Ectodermal cell (in vitro differentiated cells): ENCODE data around the gene YWHAQ.

Experiments
- H3K27ac ChIP-seq: 2 replicates; pipeline ENCODE4 v1.7.0; 2013; ENCODE audit warnings: mild to moderate bottlenecking, low read depth, low read length; ENCODE audit not compliant: insufficient read depth, poor library complexity, severe bottlenecking
- H3K27me3 ChIP-seq: 2 replicates; pipeline ENCODE4 v1.7.0; 2013; ENCODE audit warnings: mild to moderate bottlenecking, low read length; ENCODE audit not compliant: insufficient read depth, control insufficient read depth, poor library complexity, severe bottlenecking
- H3K36me3 ChIP-seq: one replicate; pipeline ENCODE4 v1.7.0; 2013; ENCODE audit warnings: low read length; ENCODE audit not compliant: control insufficient read depth, insufficient read depth
- H3K4me1 ChIP-seq: one replicate; pipeline ENCODE4 v1.7.0; 2013; ENCODE audit warnings: low read length; ENCODE audit not compliant: control insufficient read depth, insufficient read depth
- H3K4me3 ChIP-seq: 2 replicates; pipeline ENCODE4 v1.7.0; 2013; ENCODE audit warnings: low read depth, low read length, control low read depth; ENCODE audit not compliant: insufficient read depth
- H3K9me3 ChIP-seq: 2 replicates; pipeline ENCODE4 v1.7.0; 2013; ENCODE audit warnings: mild to moderate bottlenecking, low read length, moderate library complexity; ENCODE audit not compliant: control insufficient read depth
- WGBS, 2 experiments: methylation state at CpG; one replicate each; pipeline ENCODE4 v1.1.7; 2013; ENCODE audit warnings: missing lambda C conversion rate in 2 of 2; 5-methylcytosine and 5-hydroxymethylcytosine counted together

The YWHAQ gene

GRCh38 chr2:9656270-9656766 lies 25.5 kb upstream of the YWHAQ start:
- Histone ChIP-seq H3K27me3 (no peaks in the 10 kb centered on the region), H3K27ac (no peak overlapping the region), H3K36me3 (no peaks in the 10 kb centered on the region), H3K4me1 (no peaks in the 10 kb centered on the region), H3K9me3 (no peaks in the 10 kb centered on the region), H3K4me3 (no peak overlapping the region)
- 69 to 70% methylated on average over 11 of the region's 11 CpGs for WGBS, 2 experiments

- Histone ChIP-seq H3K27me3 (no peaks in the 10 kb centered on the region), H3K4me1 (no peaks in the 10 kb centered on the region), H3K9me3 (no peaks in the 10 kb centered on the region), H3K4me3 (no peak overlapping the region), H3K36me3 (no peaks in the 10 kb centered on the region), H3K27ac (no peak overlapping the region)
- WGBS, 2 experiments, result 91 to 94% methylated on average over 13 of the region's 13 CpGs
These were observed 24.9 kb upstream of the YWHAQ start for GRCh38 chr2:9655441-9656269.

GRCh38 chr2:9654452-9655100 lies 23.8 kb upstream of the YWHAQ start:
- Histone ChIP-seq H3K27ac (no peak overlapping the region), H3K4me3 (no peak overlapping the region), H3K36me3 (no peaks in the 10 kb centered on the region), H3K27me3 (no peaks in the 10 kb centered on the region), H3K4me1 (no peaks in the 10 kb centered on the region), H3K9me3 (no peaks in the 10 kb centered on the region)
- 84 to 88% methylated on average over 6 of the region's 6 CpGs for WGBS, 2 experiments

DNA sequence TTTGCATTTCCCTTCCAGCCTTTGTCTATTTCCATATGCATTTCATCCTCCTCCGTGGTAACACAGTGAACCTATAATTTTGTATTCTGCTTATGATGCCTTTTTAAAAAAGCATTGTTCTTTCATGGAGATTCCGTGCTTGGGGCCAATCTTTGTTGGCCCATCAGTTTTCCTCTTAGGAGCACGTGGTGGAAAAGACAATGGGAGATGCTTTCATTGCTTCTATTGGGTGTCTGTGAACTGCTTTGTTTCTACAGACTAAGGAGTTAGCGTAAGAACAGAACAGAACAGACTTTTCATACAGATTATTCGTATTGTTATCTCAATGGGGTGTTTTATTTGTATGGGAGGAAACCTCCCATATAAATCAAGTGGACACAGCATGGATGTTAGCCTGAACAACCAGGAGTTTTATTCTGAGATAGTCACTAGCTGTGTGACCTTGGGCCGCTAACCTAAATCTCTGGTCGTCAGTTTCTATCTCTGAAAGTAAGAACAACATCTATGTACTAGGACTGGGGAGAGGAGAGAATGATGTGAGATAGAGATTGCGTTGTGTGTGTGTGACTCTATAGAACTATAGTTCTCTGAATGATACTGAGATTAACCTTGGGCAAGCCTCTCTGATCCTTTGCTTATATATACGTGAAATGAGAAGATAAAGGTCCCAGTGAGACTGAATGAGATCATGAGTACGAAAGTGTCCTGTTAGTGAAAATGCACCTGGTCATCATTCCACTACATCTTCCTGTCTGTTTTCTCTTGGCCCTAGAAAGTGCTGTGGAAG lies 22.9 kb upstream of the YWHAQ start:
- WGBS, 2 experiments, result 88 to 94% methylated on average over 10 of the region's 10 CpGs
- Histone ChIP-seq H3K4me1 (no peaks in the 10 kb centered on the region), H3K4me3 (no peak overlapping the region), H3K27me3 (no peaks in the 10 kb centered on the region), H3K27ac (no peak overlapping the region), H3K36me3 (no peaks in the 10 kb centered on the region), H3K9me3 (no peaks in the 10 kb centered on the region)

DNA sequence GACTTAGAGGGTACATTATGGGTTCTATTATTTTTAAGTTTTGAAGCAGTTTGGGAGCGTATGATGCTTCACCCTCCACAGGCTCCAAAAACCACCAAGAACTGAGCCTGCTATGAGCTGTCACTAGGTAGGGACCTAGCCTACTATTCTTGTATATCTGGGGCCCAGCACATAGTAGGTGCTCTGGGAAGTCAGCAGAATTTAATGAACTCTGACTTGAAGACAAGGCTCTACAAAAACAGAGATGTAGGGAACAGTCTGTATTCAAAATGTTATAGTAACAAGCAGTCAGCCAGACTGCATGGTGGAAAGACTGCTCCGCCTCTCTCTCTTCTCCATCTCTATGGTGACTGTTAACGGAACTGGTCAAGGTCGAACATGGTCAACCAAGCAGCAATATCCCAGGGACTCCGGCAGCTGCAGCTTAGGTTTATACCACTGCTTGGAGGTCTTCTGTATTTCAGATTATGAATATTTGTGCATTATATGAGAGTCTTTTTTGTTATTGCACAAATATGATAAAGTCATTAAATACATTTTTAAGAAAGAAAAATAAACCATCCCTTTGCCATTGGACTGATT lies 22.2 kb upstream of the YWHAQ start:
- no peaks in the 10 kb centered on the region for H3K4me1 ChIP-seq
- no peak overlapping the region for H3K27ac ChIP-seq
- 90 to 91% methylated on average over 5 of the region's 5 CpGs for WGBS, 2 experiments
- no peaks in the 10 kb centered on the region for H3K9me3 ChIP-seq
- no peak overlapping the region for H3K4me3 ChIP-seq
- no peaks in the 10 kb centered on the region for H3K27me3 ChIP-seq
- H3K36me3 ChIP-seq, result no peaks in the 10 kb centered on the region

DNA sequence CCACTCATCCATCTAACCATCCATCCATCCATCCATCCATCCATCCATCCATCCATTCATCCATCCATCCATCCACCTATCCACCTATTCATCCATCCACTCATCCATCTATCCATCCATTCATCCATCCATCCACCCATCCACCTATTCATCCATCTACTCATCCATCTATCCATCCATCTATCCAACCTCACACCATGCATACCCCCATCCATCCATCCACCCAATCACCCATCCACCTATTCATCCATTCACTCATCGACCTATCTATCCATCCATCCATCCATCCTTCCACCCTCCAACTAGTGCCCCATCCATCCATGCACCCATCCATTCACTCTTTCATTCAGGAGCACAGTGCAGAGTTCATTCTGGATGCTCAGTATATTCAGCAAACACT lies 21.5 kb upstream of the YWHAQ start:
- WGBS, 2 experiments, result 84 to 90% methylated on average over 1 of the region's 1 CpG
- H3K9me3 ChIP-seq, result no peaks in the 10 kb centered on the region
- H3K36me3 ChIP-seq, result no peaks in the 10 kb centered on the region
- no peaks in the 10 kb centered on the region for H3K4me1 ChIP-seq
- H3K27ac ChIP-seq, result no peak overlapping the region
- H3K27me3 ChIP-seq, result no peaks in the 10 kb centered on the region
- H3K4me3 ChIP-seq, result no peak overlapping the region

DNA sequence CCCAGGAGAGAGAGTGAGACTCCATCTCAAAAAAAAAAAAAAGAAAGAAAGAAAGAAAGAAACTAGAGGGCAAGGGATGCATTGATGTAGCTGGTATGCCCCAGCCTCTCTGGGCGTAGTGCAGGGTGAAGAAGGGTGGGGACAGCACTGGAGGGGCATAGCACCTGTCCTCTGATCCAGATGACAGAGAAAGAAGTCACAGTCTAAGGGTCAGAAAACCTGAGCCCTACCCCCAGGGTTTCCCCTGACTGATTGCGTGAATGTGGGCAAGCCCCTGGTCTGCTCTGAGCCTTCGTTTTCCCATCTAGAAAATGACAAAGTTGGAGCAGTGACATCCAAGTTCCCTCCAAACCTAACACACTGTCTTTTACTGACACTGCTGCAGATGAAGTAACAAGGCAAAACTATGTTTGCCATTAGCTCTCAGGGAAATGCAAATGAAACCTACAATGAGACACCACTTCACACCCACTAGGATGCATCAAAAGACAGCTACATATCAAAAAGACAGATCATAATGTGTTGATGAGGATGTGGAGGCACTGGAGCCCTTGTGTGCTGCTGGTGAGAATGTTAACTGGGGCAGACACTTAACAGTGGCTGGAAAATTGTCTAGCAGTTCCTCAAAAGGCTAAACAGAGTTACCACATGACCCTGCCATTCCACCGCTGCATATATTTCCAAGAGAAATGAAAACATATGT lies 19.5 kb upstream of the YWHAQ start:
- Histone ChIP-seq H3K27me3 (no peaks in the 10 kb centered on the region), H3K4me3 (no peak overlapping the region), H3K27ac (no peak overlapping the region), H3K36me3 (no peaks in the 10 kb centered on the region), H3K9me3 (no peaks in the 10 kb centered on the region), H3K4me1 (no peaks in the 10 kb centered on the region)
- WGBS, 2 experiments, result 83 to 88% methylated on average over 4 of the region's 4 CpGs

DNA sequence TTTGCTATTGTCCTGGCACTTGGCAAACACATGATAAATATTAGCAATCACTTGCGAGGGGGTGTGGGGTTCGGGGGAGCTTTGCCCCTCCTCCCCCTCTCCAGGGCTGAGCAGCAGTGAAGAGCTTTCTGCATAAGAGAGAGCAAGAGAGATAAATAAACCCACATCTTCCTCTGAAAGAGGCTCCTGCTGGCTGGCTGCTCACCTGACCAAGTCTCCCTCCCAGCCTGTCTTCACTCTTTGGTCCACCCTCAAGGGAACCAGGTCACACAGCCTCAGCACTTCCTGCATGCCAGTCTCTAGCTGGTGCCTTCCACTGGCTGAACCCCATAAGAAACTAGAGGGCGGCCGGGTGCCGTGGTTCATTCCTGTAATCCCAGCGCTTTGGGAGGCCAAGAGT lies 18.5 kb upstream of the YWHAQ start:
- Histone ChIP-seq H3K4me3 (no peak overlapping the region), H3K4me1 (no peaks in the 10 kb centered on the region), H3K36me3 (no peaks in the 10 kb centered on the region), H3K9me3 (no peaks in the 10 kb centered on the region), H3K27ac (no peak overlapping the region), H3K27me3 (no peaks in the 10 kb centered on the region)
- 77% methylated on average over 6 of the region's 6 CpGs for WGBS, 2 experiments

GRCh38 chr2:9648821-9649220 lies 18.0 kb upstream of the YWHAQ start:
- Histone ChIP-seq H3K4me1 (no peaks in the 10 kb centered on the region), H3K27ac (no peak overlapping the region), H3K27me3 (no peaks in the 10 kb centered on the region), H3K9me3 (no peaks in the 10 kb centered on the region), H3K36me3 (no peaks in the 10 kb centered on the region), H3K4me3 (no peak overlapping the region)
- 89 to 91% methylated on average over 10 of the region's 10 CpGs for WGBS, 2 experiments
